ENCODE data around the gene HOXC9.

DNA sequence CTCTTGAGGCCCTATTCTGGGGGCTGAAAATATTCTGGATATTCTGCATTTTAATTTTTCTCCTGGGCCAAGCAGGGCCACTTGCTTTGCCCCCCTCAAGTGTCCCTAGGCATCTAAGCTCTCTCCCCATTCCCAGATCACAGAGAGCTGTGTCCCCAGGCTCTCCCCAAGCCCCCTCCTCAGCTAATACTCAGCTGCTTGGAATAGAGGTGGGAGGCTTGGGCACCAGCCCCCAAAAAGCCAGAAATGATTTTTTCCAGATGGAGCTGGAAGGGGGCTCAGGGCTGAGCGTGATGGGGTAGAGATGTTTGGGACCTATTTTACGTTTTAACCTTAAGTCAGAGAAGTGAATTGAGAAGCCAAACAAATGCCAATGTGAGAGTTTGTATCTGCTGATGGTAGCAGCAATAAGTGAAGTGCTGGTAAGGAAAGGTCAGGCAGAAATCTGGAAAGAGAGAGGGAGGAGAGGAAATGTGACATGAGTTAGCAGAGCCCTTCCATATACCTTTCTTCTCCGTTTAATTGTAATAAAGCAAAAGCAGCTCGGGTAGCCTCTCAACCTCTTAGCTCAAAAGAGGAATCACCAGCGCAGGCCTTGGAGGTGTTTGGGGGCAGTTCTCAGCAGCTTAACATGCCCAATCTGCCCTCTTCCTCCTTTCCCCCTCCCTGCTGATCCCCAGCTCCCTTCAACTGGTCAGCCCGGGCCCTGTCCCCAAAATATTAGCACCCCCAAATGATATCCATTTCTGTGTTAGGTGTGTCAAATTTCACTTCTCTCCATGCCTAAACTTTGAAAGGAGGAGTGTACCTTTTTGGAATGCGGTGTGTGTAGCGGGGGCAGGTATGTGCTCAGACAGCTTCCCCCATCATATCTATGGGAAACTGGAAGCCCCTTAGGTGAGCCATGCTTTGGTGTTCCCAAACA, 23.3 kb downstream of the HOXC9 start:
- no peak for TF ChIP-seq CTCF (IDR thresholded peaks at IDR 0.05)
- TF ChIP-seq POLR2A (IDR thresholded peaks at IDR 0.05), result no peak
